ENCODE results near the gene SRBD1.

DNA sequence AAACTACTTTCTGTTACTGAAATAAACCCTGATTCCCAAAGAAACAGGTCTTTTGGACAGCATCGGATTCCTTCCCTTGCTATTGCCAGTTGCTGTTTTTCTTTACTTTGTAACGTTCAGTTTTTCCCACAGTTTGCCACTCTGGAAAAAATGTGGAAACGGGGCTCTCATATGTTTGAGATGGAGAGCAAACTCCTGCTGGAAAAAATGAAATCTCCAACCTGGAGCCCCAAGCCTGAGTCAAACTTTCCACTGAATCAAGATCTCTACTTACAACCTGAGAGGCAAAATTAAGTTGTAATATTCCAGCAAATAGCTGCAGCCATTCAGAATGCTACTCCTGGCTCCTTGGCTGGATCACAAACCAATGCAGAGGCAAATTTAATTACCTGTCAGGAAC lies 270.7 kb downstream of the SRBD1 start:
- no peak for TF ChIP-seq POLR2A (IDR thresholded peaks at IDR 0.05)
- no peak for TF ChIP-seq POLR2AphosphoS5 (IDR thresholded peaks at IDR 0.05)
- TF ChIP-seq, protein P1, sequence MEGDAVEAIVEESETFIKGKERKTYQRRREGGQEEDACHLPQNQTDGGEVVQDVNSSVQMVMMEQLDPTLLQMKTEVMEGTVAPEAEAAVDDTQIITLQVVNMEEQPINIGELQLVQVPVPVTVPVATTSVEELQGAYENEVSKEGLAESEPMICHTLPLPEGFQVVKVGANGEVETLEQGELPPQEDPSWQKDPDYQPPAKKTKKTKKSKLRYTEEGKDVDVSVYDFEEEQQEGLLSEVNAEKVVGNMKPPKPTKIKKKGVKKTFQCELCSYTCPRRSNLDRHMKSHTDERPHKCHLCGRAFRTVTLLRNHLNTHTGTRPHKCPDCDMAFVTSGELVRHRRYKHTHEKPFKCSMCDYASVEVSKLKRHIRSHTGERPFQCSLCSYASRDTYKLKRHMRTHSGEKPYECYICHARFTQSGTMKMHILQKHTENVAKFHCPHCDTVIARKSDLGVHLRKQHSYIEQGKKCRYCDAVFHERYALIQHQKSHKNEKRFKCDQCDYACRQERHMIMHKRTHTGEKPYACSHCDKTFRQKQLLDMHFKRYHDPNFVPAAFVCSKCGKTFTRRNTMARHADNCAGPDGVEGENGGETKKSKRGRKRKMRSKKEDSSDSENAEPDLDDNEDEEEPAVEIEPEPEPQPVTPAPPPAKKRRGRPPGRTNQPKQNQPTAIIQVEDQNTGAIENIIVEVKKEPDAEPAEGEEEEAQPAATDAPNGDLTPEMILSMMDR (IDR thresholded peaks at IDR 0.05), result no peak
- TF ChIP-seq EP300 (IDR thresholded peaks at IDR 0.05), result no peak

All from stomach (tissue), 4 donors.